WTC11 (cell line): Measurements from ENCODE around the gene SLC6A16. TPM values are rescaled to one million over a fixed set of nuclear protein-coding genes. Genes with fewer than 3 reads are reported as not detected.

ENCODE experiments used
- ATAC-seq: fragments of 200-7000 bp; cut with Tn5 transposase; 2 replicates; pipeline ENCODE4 v1.10.0; 2021; ENCODE audit warnings: mild to moderate bottlenecking, moderate library complexity
- CTCF ChIA-PET: fragments of 300-600 bp; sonication (Branson Sonifier 250); formaldehyde crosslinking; loops from one replicate; lab custom pipeline; 2021; ENCODE audit warnings: antibody characterized with exemption; lab: Charles Lee
- POLR2A ChIA-PET: fragments of 350-600 bp; sonication (Branson Sonifier 250); formaldehyde crosslinking; loops from one replicate; lab custom pipeline; 2021; ENCODE audit warnings: antibody characterized with exemption; lab: Charles Lee
- DNase-seq: peaks from one replicate; pipeline ENCODE4 v3.0.0; 2021; ENCODE audit warnings: low spot score
- H3K27ac Mint-ChIP-seq: 2 replicates; pipeline ENCODE4 v1.8.0; 2021; ENCODE audit warnings: mixed read lengths
- H3K27me3 Mint-ChIP-seq: 2 replicates; pipeline ENCODE4 v1.8.0; 2021; ENCODE audit warnings: low read depth, mild to moderate bottlenecking, moderate library complexity, mixed read lengths
- H3K36me3 Mint-ChIP-seq: 2 replicates; pipeline ENCODE4 v1.8.0; 2021; ENCODE audit warnings: mixed read lengths
- H3K4me1 Mint-ChIP-seq: 2 replicates; pipeline ENCODE4 v1.8.0; 2022; ENCODE audit warnings: mixed read lengths
- H3K4me3 Mint-ChIP-seq: 2 replicates; pipeline ENCODE4 v1.8.0; 2021; ENCODE audit warnings: mild to moderate bottlenecking, moderate library complexity, mixed read lengths
- H3K9me3 Mint-ChIP-seq: 2 replicates; pipeline ENCODE4 v1.8.0; 2021; ENCODE audit warnings: mixed read lengths
- CREB1 ChIP-seq: sonication (generic); formaldehyde crosslinking; IDR thresholded peaks from 2 replicates; pipeline ENCODE4 v1.8.0; 2023; ENCODE audit warnings: mild to moderate bottlenecking, missing genetic modification reagents
- CREM ChIP-seq: sonication (generic); formaldehyde crosslinking; IDR thresholded peaks from 2 replicates; pipeline ENCODE4 v1.8.1; 2022; ENCODE audit warnings: mild to moderate bottlenecking, missing genetic modification reagents, moderate library complexity
- ESRRA ChIP-seq: sonication (generic); formaldehyde crosslinking; IDR thresholded peaks from 2 replicates; pipeline ENCODE4 v1.8.1; 2022; ENCODE audit warnings: mild to moderate bottlenecking, missing genetic modification reagents, borderline replicate concordance
- FOXK1 ChIP-seq: sonication (generic); formaldehyde crosslinking; IDR thresholded peaks from 2 replicates; pipeline ENCODE4 v1.8.0; 2022; ENCODE audit warnings: mild to moderate bottlenecking, moderate library complexity, missing genetic modification reagents
- FOXP4 ChIP-seq: sonication (generic); formaldehyde crosslinking; IDR thresholded peaks from 2 replicates; pipeline ENCODE4 v1.8.0; 2022; ENCODE audit warnings: mild to moderate bottlenecking, missing genetic modification reagents
- GTF2I ChIP-seq: fragments of 250-450 bp; sonication (Bioruptor Pico); conservative IDR thresholded peaks from 2 replicates; pipeline ENCODE4 v1.4.0; 2021; ENCODE audit warnings: mild to moderate bottlenecking
- HMGA2 ChIP-seq: fragments of 250-450 bp; sonication (Bioruptor Pico); IDR thresholded peaks from 2 replicates; pipeline ENCODE4 v1.4.0; 2021; ENCODE audit warnings: mild to moderate bottlenecking, moderate library complexity
- IRF2 ChIP-seq: sonication (generic); formaldehyde crosslinking; IDR thresholded peaks from 2 replicates; pipeline ENCODE4 v1.8.0; 2022; ENCODE audit warnings: low read depth, missing genetic modification reagents, borderline replicate concordance
- JAZF1 ChIP-seq: fragments of 250-450 bp; sonication (Bioruptor Pico); IDR thresholded peaks from 2 replicates; pipeline ENCODE4 v1.9.0; 2021; ENCODE audit warnings: moderate library complexity, mild to moderate bottlenecking, inconsistent platforms
- KAT7 ChIP-seq: sonication (generic); formaldehyde crosslinking; IDR thresholded peaks from 2 replicates; pipeline ENCODE4 v1.8.1; 2023; ENCODE audit warnings: missing genetic modification reagents, mild to moderate bottlenecking, borderline replicate concordance
- NR3C1 ChIP-seq: sonication (generic); formaldehyde crosslinking; conservative IDR thresholded peaks from 2 replicates; pipeline ENCODE4 v1.8.1; 2023; ENCODE audit warnings: low read depth, mild to moderate bottlenecking, missing genetic modification reagents
- PRRX2 ChIP-seq: fragments of 250-450 bp; sonication (Bioruptor Pico); IDR thresholded peaks from 2 replicates; pipeline ENCODE4 v1.8.0; 2021; ENCODE audit warnings: mild to moderate bottlenecking
- TCF7 ChIP-seq: sonication (generic); formaldehyde crosslinking; IDR thresholded peaks from 2 replicates; pipeline ENCODE4 v1.8.0; 2022; ENCODE audit warnings: mild to moderate bottlenecking, low read depth, missing genetic modification reagents, moderate library complexity
- TEAD1 ChIP-seq: sonication (generic); formaldehyde crosslinking; IDR thresholded peaks from 2 replicates; pipeline ENCODE4 v1.8.0; 2022; ENCODE audit warnings: mild to moderate bottlenecking, missing genetic modification reagents
- ZBTB21 ChIP-seq: sonication (generic); formaldehyde crosslinking; IDR thresholded peaks from 2 replicates; pipeline ENCODE4 v1.8.1; 2023; ENCODE audit warnings: mild to moderate bottlenecking, missing genetic modification reagents, borderline replicate concordance
- ZBTB43 ChIP-seq: sonication (generic); formaldehyde crosslinking; IDR thresholded peaks from 2 replicates; pipeline ENCODE4 v1.8.1; 2023; ENCODE audit warnings: mild to moderate bottlenecking, missing genetic modification reagents
- ZNF121 ChIP-seq: sonication (generic); formaldehyde crosslinking; IDR thresholded peaks from 2 replicates; pipeline ENCODE4 v1.8.0; 2023; ENCODE audit warnings: missing genetic modification reagents
- ZNF416 ChIP-seq: fragments of 250-450 bp; sonication (Bioruptor Pico); IDR thresholded peaks from 2 replicates; pipeline ENCODE4 v1.9.0; 2021; ENCODE audit warnings: mild to moderate bottlenecking, inconsistent platforms
- ZSCAN18 ChIP-seq: fragments of 250-450 bp; sonication (Bioruptor Pico); IDR thresholded peaks from 2 replicates; pipeline ENCODE4 v2.1.2; 2022; ENCODE audit warnings: mild to moderate bottlenecking, moderate library complexity
- total RNA-seq: library from RNA; stranded (reverse); gene quantifications from 3 replicates; pipeline ENCODE4 v1.2.3, GENCODE V29; 2021
- TF ChIP-seq, protein P1 (sequence below): sonication (generic); formaldehyde crosslinking; IDR thresholded peaks from 2 replicates; pipeline ENCODE4 v1.8.0; 2023; ENCODE audit warnings: missing genetic modification reagents
- TF ChIP-seq, protein P2 (sequence below): fragments of 200-600 bp; IDR thresholded peaks from 2 replicates; pipeline ENCODE4 v1.8.0; 2022; ENCODE audit warnings: antibody characterized with exemption
- TF ChIP-seq, protein P3 (sequence below): sonication (generic); formaldehyde crosslinking; IDR thresholded peaks from 2 replicates; pipeline ENCODE4 v1.8.0; 2022; ENCODE audit warnings: mild to moderate bottlenecking, missing genetic modification reagents

Gene SLC6A16
- total RNA-seq, 1 experiment from 2014 or later, result 1.5 TPM

DNA sequence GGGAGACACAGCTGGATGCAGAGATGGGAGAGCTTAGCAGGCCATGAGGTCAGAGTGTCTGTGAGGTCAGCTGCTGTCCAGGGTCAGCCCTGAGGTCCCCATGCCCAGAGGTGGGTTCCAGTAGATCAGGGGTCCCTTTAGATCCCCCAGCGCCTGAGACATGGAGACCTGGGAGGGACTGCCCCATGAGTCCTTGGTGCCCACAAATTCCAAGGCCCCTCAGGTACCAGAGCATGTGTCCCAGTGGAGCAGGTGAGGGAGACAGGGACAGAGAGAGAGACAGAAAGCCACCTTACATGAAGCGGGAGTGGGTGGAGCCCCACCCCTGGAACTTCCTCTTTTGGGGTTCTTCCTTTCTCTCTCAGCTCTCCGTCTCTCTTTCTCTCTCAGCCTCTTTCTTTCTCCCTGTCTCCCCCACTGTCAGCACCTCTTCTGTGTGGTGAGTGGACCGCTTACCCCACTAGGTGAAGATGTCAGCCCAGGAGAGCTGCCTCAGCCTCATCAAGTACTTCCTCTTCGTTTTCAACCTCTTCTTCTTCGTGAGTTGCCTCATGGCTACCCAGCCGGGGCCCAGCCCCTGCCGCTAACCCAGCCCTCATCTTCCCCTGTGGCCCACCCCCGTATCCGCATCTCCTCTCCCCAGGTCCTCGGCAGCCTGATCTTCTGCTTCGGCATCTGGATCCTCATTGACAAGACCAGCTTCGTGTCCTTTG is 10.2 kb upstream of the SLC6A16 start, which contains the start of gene CD37 (continued):
- TF ChIP-seq ZNF121 (CRISPR knock-in tag), result no peak
- TF ChIP-seq HMGA2, result no peak
- TF ChIP-seq, protein P1, sequence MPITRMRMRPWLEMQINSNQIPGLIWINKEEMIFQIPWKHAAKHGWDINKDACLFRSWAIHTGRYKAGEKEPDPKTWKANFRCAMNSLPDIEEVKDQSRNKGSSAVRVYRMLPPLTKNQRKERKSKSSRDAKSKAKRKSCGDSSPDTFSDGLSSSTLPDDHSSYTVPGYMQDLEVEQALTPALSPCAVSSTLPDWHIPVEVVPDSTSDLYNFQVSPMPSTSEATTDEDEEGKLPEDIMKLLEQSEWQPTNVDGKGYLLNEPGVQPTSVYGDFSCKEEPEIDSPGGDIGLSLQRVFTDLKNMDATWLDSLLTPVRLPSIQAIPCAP, result no peak
- TF ChIP-seq GTF2I, result no peak
- TF ChIP-seq ZBTB21 (CRISPR knock-in tag), result no peak
- TF ChIP-seq KAT7, result no peak
- no peak for TF ChIP-seq CREB1 (CRISPR knock-in tag)

- CTCF ChIA-PET, result interaction anchor here (0.6 to 0.7 kb wide), 2 partner anchors 145 to 278 kb away, joined by 3 to 4 read pairs; no protein-coding TSS in a partner anchor
- Mint-ChIP-seq H3K27ac (no peak overlapping the region), H3K27me3 (peaks cover 52% of the 10 kb centered on the region), H3K36me3 (peaks cover 5% of the 10 kb centered on the region), H3K4me1 (peaks cover 25% of the 10 kb centered on the region), H3K9me3 (no peaks in the 10 kb centered on the region), H3K4me3 (no peak overlapping the region)
- DNase-seq (no peak), ATAC-seq (no peak)
- TF ChIP-seq ZSCAN18 (CRISPR knock-in tag), result no peak
- no peak for TF ChIP-seq ESRRA (CRISPR knock-in tag)
- no peak for TF ChIP-seq TEAD1 (CRISPR knock-in tag)
- POLR2A ChIA-PET, result interaction anchor here (0.6 kb wide), 1 partner anchor 449 kb away, joined by 4 read pairs; no protein-coding TSS in a partner anchor
Observed at GRCh38 chr19:49333811-49334288, 8.9 kb upstream of the SLC6A16 start.

GRCh38 chr19:49333418-49333805 is 8.4 kb upstream of the SLC6A16 start:
- ChIA-PET CTCF (interaction anchor here (0.6 to 0.7 kb wide), 2 partner anchors 146 to 277 kb away, joined by 3 to 4 read pairs; no protein-coding TSS in a partner anchor), POLR2A (no interaction called here)
- H3K27me3 Mint-ChIP-seq, result peaks cover 48% of the 10 kb centered on the region
- ATAC-seq (no peak), DNase-seq (no peak)
- peaks cover 21% of the 10 kb centered on the region for H3K4me1 Mint-ChIP-seq
- no peak overlapping the region for H3K27ac Mint-ChIP-seq
- no peak overlapping the region for H3K4me3 Mint-ChIP-seq
- H3K9me3 Mint-ChIP-seq, result no peaks in the 10 kb centered on the region
- peaks cover 5% of the 10 kb centered on the region for H3K36me3 Mint-ChIP-seq
- no peak for TF ChIP-seq TCF7 (CRISPR knock-in tag)
- no peak for TF ChIP-seq ZBTB43 (CRISPR knock-in tag)
- no peak for TF ChIP-seq GTF2I
- TF ChIP-seq HMGA2, result no peak
- TF ChIP-seq, protein P2, sequence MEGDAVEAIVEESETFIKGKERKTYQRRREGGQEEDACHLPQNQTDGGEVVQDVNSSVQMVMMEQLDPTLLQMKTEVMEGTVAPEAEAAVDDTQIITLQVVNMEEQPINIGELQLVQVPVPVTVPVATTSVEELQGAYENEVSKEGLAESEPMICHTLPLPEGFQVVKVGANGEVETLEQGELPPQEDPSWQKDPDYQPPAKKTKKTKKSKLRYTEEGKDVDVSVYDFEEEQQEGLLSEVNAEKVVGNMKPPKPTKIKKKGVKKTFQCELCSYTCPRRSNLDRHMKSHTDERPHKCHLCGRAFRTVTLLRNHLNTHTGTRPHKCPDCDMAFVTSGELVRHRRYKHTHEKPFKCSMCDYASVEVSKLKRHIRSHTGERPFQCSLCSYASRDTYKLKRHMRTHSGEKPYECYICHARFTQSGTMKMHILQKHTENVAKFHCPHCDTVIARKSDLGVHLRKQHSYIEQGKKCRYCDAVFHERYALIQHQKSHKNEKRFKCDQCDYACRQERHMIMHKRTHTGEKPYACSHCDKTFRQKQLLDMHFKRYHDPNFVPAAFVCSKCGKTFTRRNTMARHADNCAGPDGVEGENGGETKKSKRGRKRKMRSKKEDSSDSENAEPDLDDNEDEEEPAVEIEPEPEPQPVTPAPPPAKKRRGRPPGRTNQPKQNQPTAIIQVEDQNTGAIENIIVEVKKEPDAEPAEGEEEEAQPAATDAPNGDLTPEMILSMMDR, result no peak
- TF ChIP-seq JAZF1 (CRISPR knock-in tag), result no peak
- TF ChIP-seq, protein P1, result no peak
- TF ChIP-seq ZNF416 (CRISPR knock-in tag), result no peak
- TF ChIP-seq CREM (CRISPR knock-in tag), result no peak
- no peak for TF ChIP-seq FOXP4
- TF ChIP-seq FOXK1 (CRISPR knock-in tag), result no peak
- TF ChIP-seq NR3C1, result no peak
- no peak for TF ChIP-seq PRRX2
- TF ChIP-seq IRF2 (CRISPR knock-in tag), result no peak
- TF ChIP-seq, protein P3, sequence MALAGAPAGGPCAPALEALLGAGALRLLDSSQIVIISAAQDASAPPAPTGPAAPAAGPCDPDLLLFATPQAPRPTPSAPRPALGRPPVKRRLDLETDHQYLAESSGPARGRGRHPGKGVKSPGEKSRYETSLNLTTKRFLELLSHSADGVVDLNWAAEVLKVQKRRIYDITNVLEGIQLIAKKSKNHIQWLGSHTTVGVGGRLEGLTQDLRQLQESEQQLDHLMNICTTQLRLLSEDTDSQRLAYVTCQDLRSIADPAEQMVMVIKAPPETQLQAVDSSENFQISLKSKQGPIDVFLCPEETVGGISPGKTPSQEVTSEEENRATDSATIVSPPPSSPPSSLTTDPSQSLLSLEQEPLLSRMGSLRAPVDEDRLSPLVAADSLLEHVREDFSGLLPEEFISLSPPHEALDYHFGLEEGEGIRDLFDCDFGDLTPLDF (CRISPR knock-in tag), result no peak
